ENCODE measurements around the gene CDH11.

- TF ChIP-seq POLR2A (IDR thresholded peaks at IDR 0.05) (no peak), CTCF (IDR thresholded peaks at IDR 0.05) (no peak), EP300 (IDR thresholded peaks at IDR 0.05) (no peak), POLR2AphosphoS5 (IDR thresholded peaks at IDR 0.05) (no peak)
These were observed 205.8 kb downstream of the CDH11 start for GRCh38 chr16:64916051-64916450.

Measured in sigmoid colon (tissue), 4 donors.